GM12872 (cell line): ENCODE measurements around the gene EPAS1.

Experiments used
- CTCF ChIP-seq: IDR thresholded peaks from 3 replicates; pipeline ENCODE4 v1.5.1; 2011; ENCODE audit warnings: low read depth, mild to moderate bottlenecking, low read length, moderate library complexity; ENCODE audit not compliant: insufficient read depth

The EPAS1 gene

GRCh38 chr2:46314065-46314835 is 17.0 kb downstream of the EPAS1 start:
- TF ChIP-seq CTCF = no peak

- no peak for TF ChIP-seq CTCF
Measured at GRCh38 chr2:46315103-46315890, 18.1 kb downstream of the EPAS1 start.

GRCh38 chr2:46317094-46317486 is 19.9 kb downstream of the EPAS1 start:
- TF ChIP-seq CTCF = no peak

- TF ChIP-seq CTCF = no peak
Measured at GRCh38 chr2:46318579-46319460, 21.6 kb downstream of the EPAS1 start.

GRCh38 chr2:46319711-46320110 is 22.5 kb downstream of the EPAS1 start:
- no peak for TF ChIP-seq CTCF

- TF ChIP-seq CTCF = no peak
Measured at GRCh38 chr2:46320141-46320567, 22.9 kb downstream of the EPAS1 start.

- TF ChIP-seq CTCF = no peak
Measured at GRCh38 chr2:46323730-46324129, 26.5 kb downstream of the EPAS1 start.
